ENCODE data around the gene MTHFSD. TPM values are rescaled to one million over a fixed set of nuclear protein-coding genes. Genes with fewer than 3 reads are reported as not detected.

The MTHFSD gene
- total and polyA plus RNA-seq, 2 of the 8 experiments (the other 6 are each of a cell fraction or from before 2014, with no cell fraction given): 7.1 to 9.8 TPM

DNA sequence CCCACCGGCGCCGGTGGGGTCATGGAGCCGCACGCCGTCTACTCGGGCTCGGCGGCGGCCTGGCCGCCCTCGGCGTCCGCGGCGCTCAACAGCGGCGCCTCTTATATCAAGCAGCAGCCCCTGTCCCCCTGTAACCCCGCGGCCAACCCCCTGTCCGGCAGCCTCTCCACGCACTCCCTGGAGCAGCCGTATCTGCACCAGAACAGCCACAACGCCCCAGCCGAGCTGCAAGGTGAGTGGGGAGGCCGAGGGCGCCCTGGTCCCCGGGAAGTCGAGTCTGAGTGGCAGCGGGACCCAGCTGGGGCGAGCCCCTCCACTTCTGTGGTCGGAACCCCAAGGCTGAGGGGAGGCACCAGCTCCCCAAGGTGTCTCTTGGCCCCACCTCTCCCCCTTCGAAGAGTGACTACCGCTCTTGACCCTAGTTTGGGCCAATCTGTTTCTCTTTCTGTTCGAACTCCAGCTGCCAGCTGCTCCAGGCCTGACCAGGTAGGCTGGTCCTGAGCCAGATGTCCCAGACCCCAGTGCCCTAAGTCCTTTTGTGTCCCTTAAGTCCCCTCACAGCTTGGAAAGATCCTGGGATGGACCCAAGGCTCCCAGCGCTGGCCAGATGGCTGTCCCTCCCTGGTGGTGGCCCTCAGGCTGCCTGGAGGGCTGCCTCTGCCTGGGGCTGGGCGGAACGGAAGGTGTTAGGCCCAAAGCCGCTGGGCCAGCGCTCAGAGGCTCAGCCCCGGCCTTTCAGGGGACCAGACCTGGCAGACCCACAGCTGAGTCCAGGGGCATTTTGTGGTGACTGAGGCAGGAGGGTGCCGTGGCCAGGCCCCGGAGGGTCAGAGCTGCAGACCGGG, 43.5 kb downstream of the MTHFSD start:
- POLR2A ChIA-PET (ENCODE audit: partially characterized antibody): interaction anchor here (1.2 kb wide), 1 partner anchor 18 kb away, joined by 3 read pairs; no protein-coding TSS in a partner anchor
- DNase-seq (ENCODE audit: low read depth in 1 of 2, low spot score in 2 of 2): no peak
- no peak for TF ChIP-seq YY1 (IDR thresholded peaks at IDR 0.05; ENCODE audit: low read depth, low read length)
- TF ChIP-seq BRCA1 (IDR thresholded peaks at IDR 0.05; ENCODE audit: low read depth, low read length): no peak
- TF ChIP-seq RBBP5 (IDR thresholded peaks at IDR 0.05; ENCODE audit: borderline replicate concordance, low read depth, low read length): no peak
- no peak for TF ChIP-seq CREB1 (IDR thresholded peaks at IDR 0.05)
- TF ChIP-seq SUZ12 (IDR thresholded peaks at IDR 0.05; ENCODE audit: low read length): peak; percentile 99
- no peak for TF ChIP-seq ZNF274 (IDR thresholded peaks at IDR 0.05; ENCODE audit: borderline replicate concordance, extremely low read depth, low read length)
- no peak for TF ChIP-seq MAFK (IDR thresholded peaks at IDR 0.05; ENCODE audit: low read depth, low read length)
- peak; percentile 41 for TF ChIP-seq RNF2 (IDR thresholded peaks at IDR 0.05; ENCODE audit: borderline replicate concordance, low read depth, low read length, missing control alignments, poor library complexity, severe bottlenecking)
- TF ChIP-seq CBX8 (IDR thresholded peaks at IDR 0.05; ENCODE audit: borderline replicate concordance, low read depth, low read length): peak; percentile 72; the same call in 1 of the 2 replicates
- TF ChIP-seq CBX5 (IDR thresholded peaks at IDR 0.05; ENCODE audit: low read depth, low read length): no peak

More for the DNA sequence above, 43.5 kb downstream of the MTHFSD start:
- Histone ChIP-seq H3K9ac (replicated peaks in 1 of 4; ENCODE audit: extremely low read depth in 1 of 4, low read depth in 3 of 4, low read length in 3 of 4) (no peak overlapping the region), H3K27me3 (replicated peaks in 1 of 4; ENCODE audit: control insufficient read depth in 3 of 4, extremely low read depth in 1 of 4, insufficient read depth in 3 of 4, low read length in 3 of 4) (peaks cover 88 to 97% (median 96%) of the 10 kb centered on the region in 4 experiments; a peak in 6 of 7 replicates), H3K9me3 (ENCODE audit: insufficient read depth in 2 of 2, low read depth in 1 of 2, low read length in 1 of 2) (no peaks in the 10 kb centered on the region; a peak in 1 of 4 replicates), H2AK5ac (ENCODE audit: low read depth, low read length) (no peak overlapping the region), H3K23me2 (ENCODE audit: low read depth, low read length) (peaks cover 5% of the 10 kb centered on the region; the same call in 1 of the 2 replicates), H4K20me1 (replicated peaks in 1 of 2; ENCODE audit: control insufficient read depth in 1 of 2, insufficient read depth in 2 of 2, low read length in 2 of 2) (peaks cover 24 to 36% of the 10 kb centered on the region in 2 experiments), H3K4me3 (ENCODE audit: extremely low read depth in 1 of 4, insufficient read depth in 2 of 4, low read depth in 3 of 4, low read length in 4 of 4) (peak overlapping the region in 1 of 4 experiments; percentile 60; a peak in 1 of 8 replicates), H3K18ac (ENCODE audit: extremely low read depth, low read length) (no peak overlapping the region; the same call in 1 of the 2 replicates), H3K4me2 (ENCODE audit: insufficient read depth in 1 of 2, low read depth in 2 of 2, low read length in 2 of 2) (peak overlapping the region; percentile 73 to 84; a peak in 3 of 4 replicates), H2BK12ac (ENCODE audit: low read depth, low read length) (peak overlapping the region; percentile 68; the same call in 1 of the 2 replicates), H3K27ac (ENCODE audit: low read depth, low read length) (no peak overlapping the region), H3K79me1 (ENCODE audit: low read depth, low read length) (no peaks in the 10 kb centered on the region), H3K79me2 (ENCODE audit: control insufficient read depth in 1 of 2, insufficient read depth in 2 of 2, low read length in 2 of 2) (no peaks in the 10 kb centered on the region), H2BK120ac (replicated peaks; ENCODE audit: low read depth, low read length) (no peak overlapping the region), H3K56ac (replicated peaks; ENCODE audit: insufficient read length, low read depth, low read length) (no peak overlapping the region), H4K5ac (ENCODE audit: insufficient read length, low read depth, low read length) (no peak overlapping the region), H3K14ac (ENCODE audit: insufficient read length) (no peak overlapping the region), H2BK15ac (ENCODE audit: low read length) (peak overlapping the region; percentile 72; the same call in 1 of the 2 replicates), H3K36me3 (ENCODE audit: control insufficient read depth in 2 of 4, insufficient read depth in 4 of 4, low read length in 3 of 4) (peaks cover 0 to 7% (median 0%) of the 10 kb centered on the region in 4 experiments; a peak in 1 of 8 replicates), H3K4me1 (replicated peaks in 1 of 4; ENCODE audit: control insufficient read depth in 3 of 4, insufficient read depth in 4 of 4, low read length in 3 of 4) (peaks cover 3 to 49% (median 31%) of the 10 kb centered on the region in 4 experiments), H3K4ac (replicated peaks; ENCODE audit: insufficient read length, low read depth, low read length) (no peak overlapping the region), H3K23ac (ENCODE audit: insufficient read length) (no peak overlapping the region), H2BK20ac (ENCODE audit: low read length) (no peak overlapping the region), H2AFZ (ENCODE audit: low read length) (no peak overlapping the region), H4K8ac (ENCODE audit: extremely low read depth, insufficient read depth, low read length) (peak overlapping the region; percentile 80), H2BK5ac (ENCODE audit: low read depth, low read length) (no peak overlapping the region), H4K91ac (replicated peaks; ENCODE audit: insufficient read length, low read length) (peak overlapping the region; percentile 27)
- no peak for FAIRE-seq
- CTCF ChIA-PET (ENCODE audit: partially characterized antibody): interaction anchor here (0.6 to 1.6 kb wide), 9 partner anchors 8 to 1253 kb away, joined by 3 to 6 read pairs (median 3); no protein-coding TSS in a partner anchor
- WGBS, 2 experiments (ENCODE audit: extremely low coverage in 1 of 2, insufficient coverage in 1 of 2, insufficient read length in 1 of 2, insufficient replicate concordance in 2 of 2, low coverage in 1 of 2, low lambda C conversion rate in 2 of 2, missing lambda C conversion rate in 1 of 2): 7% methylated on average over 41 of the region's 44 CpGs; no CpG with 5 or more reads in 1 of the 2 experiments

Data from H1 (cell line).